T1000 (cell line): ENCODE results near the gene CACNA2D1.
"Not testable (repeated sequence)": the region's sequence is repeated elsewhere in the genome, so short reads cannot be mapped to it uniquely, and the experiment has no call there.

Experiments used
- DNase-seq: peaks from one replicate; lab custom pipeline; 2025; ENCODE audit warnings: mixed read lengths; lab: John Stamatoyannopoulos, UW

CACNA2D1 gene

DNA sequence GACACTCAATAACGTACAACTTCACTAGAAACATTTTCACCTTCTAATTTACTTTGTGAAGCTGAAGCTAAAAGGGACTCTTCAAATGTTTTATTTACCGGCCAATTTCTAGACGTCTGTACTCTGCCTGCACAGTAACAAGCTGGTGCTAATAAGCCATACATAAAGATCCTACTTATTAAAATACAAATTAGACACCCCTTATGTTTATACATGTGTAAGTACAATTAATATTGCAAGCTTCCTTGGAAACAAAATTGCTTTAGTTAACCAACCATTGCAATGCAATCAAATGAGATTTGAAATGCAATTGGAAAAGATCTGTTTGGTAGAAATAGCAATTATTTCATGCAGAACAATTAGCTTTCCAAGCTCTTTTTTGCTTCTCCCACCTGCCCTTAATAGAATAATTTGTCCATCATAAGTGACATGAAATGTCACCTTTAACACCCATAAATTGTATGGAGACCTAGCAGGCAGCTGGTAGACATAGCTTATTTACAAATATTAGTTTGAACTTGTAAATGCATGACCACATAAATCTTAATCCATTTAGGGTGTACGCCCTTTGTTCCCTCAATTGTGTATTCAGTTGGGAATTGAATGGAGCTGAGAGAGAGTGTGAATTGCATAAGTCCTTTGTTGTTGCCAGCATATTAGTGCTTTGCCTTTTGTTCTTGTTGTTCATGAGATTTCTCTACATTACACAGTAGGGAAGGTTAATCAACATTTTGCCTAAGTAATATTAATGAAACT, 277.1 kb downstream of the CACNA2D1 start:
- no peak for DNase-seq

DNA sequence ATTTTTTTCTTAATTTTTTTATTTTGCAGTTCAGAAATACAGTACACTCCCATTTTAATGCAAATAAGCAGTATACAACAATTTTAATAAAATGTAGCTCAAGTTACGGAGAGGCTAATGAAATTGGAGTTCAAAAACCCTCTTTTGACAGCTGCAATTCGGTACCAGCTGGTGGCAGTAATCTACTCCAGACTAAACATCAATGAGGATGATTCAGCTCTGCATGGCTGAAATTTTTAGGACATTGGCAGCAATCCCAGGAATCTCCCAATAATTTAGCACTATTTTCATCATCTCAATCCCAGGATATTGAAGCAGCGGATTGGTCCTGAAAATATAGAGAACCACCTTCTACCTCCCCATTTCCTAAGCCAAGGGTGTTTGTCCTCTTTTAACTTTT, 278.8 kb downstream of the CACNA2D1 start:
- no peak for DNase-seq

DNA sequence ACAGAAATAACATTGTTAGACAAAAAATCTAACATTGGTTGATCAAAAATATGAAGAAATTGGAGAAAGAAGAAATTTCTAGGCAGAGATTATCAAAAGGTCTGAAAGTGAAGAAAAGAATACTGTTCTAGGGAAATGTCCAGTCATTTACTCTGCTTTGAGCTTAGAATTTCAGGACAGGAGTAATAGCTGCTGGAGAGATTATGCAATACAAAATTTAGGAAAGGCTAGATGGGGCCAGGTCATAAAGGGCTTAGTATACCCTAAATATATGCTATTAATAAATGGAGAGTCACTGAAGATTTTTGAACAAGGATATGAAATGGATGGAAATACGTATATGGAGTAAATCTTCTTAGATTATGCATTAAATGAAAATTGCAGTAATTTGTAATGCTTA, 279.2 kb downstream of the CACNA2D1 start:
- DNase-seq = no peak

DNA sequence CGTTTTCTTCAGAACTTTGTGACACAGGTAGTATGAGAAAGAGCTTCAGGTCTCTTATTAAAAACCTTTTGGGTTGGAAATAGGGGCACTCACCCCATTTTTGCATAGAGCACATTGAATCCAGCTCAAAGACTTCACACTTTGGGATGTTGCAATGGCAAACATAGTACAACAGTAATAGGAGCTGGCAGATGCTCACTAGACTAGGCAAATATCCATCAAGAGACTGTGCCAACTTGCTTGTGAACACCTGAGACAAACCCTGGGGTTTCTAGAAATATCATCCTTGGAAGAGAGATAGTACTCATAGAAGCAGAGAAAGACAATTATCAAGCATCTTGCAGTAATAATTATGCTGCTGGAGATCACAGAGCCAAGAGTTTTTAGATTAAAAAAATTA, 280.0 kb downstream of the CACNA2D1 start:
- DNase-seq = no peak

DNA sequence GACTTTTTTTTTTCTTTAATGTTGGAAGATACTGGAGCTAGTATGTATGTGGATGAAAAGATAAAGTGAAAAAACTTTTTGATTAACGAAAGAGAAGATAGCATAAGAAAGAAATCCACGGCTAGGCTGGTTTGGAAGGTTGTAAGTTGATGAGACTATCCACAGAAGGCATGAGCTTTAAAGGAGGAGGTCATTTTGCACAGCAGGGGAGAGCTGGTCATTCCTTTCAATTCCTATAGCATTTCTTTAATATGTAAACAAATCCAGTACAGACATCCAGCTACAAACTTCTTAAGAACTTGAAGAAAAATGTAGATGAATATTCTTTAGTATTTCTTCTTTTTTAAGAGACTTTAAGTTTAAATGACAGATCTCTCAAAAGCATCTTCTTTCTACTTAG, 281.3 kb downstream of the CACNA2D1 start:
- no peak for DNase-seq

DNA sequence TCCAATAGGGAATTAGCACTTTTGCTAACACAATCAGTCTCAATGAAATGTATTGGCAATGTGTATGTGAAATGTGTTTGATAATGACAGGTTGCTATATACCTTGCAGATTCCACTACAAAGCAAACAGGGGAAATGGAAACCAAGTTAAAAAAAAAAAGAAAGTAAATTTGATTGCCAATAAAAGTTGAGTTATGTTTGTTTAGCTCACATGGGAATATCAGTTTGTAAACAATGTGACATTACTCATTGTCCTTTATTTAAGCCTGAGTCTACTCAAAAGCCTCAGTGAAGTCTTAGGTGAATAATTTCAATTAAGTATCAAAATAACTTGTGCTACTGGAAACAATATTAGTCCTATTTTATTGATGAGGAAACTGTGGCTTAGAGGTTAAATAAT, 285.2 kb downstream of the CACNA2D1 start:
- no peak for DNase-seq

DNA sequence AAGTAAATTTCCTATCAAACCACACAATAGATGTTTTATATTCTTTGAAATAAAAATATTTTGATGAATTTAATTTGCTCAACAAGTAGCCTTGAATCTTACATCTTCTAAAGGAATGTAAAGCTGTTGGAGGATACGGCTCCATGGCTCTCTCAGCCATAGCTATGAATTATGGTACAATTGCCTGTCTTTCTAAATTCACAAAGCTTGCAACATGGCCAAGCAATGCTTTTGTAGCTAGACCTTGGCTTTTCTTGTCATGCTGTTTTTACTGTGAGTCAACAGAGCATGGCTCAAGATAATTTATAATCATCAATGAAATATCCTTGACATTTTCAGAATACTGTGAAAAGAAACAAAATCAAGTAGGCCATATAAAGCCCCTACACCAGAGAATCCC, 286.7 kb downstream of the CACNA2D1 start:
- no peak for DNase-seq

DNA sequence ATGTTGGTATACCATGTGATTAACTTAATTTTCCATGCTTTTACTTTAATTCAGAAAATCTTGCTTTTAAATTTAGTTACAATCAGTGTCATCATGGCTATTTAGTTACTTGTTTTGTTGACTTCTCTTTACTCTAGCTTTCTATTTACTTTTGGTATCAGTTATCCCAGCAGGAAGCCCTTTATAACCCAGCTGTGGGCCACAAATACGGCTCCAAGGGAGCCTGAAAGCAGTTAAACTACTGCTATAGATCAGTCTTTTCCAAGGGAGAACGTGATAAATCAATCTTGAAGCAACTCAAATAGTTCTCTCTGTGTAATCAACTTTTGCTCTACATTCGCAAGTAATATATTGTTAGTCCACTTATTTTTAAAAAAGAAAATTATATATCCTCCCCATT, 287.4 kb downstream of the CACNA2D1 start:
- no peak for DNase-seq

DNA sequence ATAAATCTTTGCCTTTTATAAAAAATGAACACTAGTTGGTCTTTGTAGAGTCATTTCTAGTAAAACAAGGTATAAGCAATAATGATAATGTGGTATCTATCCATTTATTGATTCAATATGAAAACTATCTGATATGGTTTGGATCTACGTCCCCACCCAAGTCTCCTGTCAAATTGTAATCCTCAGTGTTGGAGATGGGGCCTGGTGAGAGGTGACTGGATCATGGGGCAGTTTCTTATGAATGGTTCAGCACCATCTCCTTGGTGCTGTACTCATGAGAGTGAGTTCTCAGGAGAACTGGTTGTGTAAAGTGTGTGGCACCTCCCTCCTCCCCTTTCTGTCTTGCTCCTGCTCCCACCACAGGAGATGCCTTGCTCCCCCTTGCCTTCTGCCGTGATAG, 288.8 kb downstream of the CACNA2D1 start:
- no peak for DNase-seq

DNA sequence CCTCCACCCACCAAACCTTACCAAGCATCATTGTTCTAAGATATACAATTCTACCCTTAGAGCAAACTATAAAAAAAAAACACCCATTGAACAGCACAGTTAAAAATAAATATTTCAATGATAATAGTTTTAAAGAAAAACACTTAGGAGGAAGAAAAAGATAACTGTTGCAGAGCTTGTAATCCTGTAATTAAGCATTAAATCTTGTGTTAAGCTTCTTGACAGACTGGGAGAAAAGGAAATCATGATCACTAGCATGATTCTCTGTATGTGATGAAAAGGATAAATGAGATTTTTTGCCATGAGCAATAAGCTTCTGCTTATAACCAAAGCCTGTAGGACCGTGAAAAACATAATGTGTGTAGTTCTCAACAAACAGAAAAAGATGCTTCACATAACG, 289.8 kb downstream of the CACNA2D1 start:
- no peak for DNase-seq

DNA sequence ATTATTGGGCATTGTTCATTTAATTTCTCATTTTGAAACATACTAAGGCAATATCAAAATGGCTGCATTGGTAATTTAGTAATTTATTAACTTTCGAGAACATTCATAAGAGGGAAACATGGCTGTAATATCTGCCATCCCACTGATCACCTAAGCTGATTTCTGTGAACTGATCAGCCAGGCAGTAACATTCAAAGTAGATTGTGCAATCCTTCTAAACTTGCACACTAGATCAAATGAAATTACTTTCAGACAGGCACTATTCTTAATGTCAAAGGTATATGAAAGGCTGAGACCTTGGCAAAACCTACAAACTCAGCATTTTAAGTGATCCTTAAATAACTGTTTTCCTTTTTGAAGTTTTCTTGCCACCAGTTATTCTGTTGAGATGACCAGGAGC, 290.7 kb downstream of the CACNA2D1 start:
- DNase-seq = no peak

DNA sequence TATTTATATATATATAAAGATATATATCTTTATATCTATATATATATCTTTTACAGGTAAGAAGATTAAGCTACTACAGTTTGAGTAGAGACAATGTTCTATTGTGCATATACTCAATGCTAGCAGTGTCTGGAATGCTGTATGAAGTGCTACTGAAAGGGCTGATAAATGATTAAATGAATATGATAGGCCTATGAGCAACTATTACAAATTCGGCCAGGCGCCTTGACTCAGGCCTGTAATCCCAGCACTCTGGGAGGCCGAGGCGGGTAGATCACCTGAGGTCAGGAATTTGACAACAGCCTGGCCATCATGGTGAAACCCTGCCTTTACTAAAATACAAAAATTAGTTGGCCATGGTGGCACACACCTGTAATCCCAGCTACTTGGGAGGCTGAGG, 297.1 kb downstream of the CACNA2D1 start:
- no peak for DNase-seq

DNA sequence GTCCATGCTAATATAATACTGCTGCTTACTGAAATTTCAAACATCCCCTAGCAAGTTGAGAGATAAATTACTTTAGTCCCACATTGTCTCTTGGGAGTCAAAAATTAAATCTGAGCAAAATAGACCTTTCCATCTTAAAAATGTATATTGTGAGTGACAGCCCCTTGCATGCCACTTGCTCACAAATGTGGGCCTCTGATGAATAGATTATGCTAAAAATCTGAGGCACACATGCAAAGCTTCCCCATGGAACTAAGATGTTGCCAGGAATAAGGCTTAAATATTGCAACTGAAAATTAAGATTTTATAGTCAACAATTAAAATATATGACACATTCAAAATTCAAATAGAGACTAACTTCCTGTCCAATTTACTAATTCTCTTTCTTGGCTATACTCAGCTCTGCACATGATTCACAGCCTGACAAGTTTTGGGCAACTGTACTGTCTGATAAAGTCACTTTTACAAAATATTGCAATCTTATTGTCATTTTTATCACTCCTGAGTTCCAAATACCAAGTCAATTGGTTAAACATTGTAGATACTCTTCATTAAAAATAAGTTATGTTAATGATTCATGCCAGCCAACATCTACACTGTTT, 301.2 kb downstream of the CACNA2D1 start:
- DNase-seq = no peak

DNA sequence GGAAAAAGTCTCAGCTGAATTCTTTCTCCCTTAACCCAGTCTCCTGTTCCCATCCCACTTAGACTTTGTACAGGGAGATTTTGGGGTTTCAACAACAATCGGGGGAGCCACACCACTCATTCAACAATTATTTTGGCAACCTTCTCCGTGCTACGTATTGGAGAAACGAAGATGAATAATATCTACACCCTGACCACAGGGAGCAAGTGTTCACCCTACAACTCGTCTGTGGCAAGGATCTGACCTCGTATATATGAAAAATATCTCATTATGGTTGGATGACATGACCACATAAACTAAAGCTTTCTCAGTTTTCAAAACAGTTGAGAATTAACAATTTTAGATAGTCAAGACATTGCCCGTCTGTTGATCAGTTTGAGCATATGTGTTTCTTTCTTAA, 302.1 kb downstream of the CACNA2D1 start:
- no peak for DNase-seq

DNA sequence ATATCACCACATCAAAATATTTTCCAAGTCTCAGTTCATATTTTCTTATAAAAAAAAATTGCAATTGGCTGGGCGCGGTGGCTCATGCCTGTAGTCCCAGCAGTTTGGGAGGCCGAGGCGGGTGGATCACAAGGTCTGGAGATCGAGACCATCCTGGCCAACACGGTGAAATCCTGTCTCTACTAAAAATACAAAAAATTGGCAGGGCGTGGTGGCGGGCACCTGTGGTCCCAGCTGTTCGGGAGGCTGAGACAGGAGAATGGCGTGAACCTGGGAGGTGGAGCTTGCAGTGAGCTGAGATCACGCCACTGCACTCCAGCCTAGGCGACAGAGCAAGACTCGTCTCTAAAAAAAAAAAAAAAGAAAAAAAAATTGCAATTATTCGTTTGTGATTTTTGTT, 303.0 kb downstream of the CACNA2D1 start:
- DNase-seq = not testable (repeated sequence)

DNA sequence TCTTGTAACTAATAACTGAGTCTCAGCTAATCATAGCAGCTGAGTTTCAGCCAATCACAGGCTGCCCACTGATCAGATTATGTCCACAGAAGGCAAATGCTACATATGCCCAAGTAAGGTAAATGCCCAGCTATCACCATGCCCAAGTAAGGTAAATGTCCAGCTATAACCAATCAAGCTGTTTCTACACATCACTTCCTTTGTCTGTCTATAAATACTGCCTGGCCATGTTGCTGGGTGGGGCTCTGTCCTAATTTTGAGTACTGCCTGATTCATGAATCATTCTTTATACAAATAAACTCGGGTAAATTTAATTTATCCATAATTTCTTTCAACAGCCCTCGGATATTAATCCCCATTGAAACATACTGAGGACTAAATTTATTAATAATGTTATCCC, 312.4 kb downstream of the CACNA2D1 start:
- no peak for DNase-seq

DNA sequence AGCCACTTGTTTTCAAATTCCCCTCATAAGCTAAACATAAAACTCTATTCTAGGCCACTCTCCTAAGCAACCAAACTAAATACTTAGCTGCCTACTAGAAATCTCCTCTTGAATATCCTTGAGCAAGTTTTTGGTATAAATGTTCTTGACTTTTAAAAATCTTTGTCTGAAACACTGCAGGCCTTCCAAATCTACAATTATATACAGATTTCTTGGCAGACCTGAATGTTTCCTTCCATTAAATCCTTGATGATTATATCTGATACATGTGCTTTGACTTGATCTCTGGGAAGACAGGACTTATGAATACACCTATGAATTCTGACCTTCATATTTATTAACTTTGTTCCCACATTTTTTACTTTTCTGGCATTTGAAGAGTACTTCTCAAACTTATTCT, 314.5 kb downstream of the CACNA2D1 start:
- DNase-seq = no peak

DNA sequence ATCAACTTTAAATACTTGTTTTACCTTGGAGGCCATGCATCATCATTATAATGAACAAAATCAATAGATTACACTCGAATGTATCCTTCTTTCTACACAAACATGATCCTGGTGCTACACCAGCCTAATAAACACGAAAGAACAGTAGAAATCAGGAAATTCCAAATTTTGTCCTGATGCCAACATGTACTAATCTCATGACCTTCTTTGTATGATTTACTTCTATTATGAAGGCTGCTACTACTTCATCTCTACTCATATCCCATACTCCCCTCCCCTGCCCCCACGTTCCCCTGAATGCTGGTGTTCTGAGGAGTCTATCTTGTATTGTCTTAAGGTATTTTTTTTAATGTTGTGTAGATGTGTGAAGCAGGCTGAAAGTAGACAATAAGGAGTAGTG, 315.0 kb downstream of the CACNA2D1 start:
- no peak for DNase-seq

DNA sequence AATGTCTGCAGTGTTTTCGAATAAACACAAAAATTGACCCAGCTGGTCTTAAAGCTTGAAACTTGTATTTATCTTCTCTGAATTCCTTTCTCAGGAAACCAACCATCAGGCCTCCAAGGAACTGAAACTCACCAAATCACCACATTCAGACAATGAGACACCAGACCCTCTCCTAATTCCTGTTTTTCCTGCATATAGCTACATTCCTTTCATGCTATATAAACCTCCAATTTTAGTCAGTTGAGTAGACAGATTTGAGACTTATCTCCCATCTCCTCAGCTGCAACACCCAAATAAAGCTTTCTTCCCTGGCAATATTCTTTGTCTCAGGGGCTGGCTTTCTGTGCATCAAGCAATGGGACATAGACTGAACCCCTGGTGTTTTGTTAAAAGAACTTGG, 317.0 kb downstream of the CACNA2D1 start:
- DNase-seq = no peak

DNA sequence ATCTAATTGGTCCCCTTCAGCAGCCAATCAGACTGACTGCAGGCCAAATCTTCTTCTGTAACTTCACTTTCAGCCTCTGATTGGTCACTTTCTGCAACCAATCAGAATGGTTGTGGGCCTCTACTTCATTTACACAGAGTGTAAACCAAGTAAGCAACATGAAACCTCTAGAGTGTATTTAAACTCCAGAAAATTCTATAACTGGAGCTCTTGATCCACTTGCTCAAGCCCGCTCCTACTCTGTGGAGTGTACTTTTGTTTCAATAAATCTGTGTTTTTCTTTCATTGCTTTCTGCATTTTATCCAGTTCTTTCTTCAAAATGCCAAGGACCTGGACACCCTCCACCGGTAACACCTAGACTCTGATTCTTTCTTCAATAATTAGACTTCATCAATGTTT, 319.1 kb downstream of the CACNA2D1 start:
- no peak for DNase-seq

DNA sequence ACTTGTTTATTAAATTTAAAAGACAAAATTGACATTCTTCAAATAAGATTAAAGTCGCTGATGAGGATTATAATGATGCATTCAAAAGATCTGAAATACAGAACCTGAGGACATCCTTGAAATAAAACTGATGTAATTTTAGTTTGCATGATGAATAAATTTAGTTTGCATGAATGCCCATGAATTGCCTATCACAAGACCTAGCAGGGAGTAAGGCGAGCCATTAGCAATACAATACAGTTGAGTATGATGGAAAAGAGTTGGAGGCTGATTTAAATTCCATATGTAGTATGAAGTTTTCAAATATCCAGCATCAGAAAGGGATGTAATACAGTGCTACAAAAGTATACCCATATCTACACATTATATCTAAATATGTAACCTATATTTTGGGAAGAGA, 321.3 kb downstream of the CACNA2D1 start:
- DNase-seq = no peak

DNA sequence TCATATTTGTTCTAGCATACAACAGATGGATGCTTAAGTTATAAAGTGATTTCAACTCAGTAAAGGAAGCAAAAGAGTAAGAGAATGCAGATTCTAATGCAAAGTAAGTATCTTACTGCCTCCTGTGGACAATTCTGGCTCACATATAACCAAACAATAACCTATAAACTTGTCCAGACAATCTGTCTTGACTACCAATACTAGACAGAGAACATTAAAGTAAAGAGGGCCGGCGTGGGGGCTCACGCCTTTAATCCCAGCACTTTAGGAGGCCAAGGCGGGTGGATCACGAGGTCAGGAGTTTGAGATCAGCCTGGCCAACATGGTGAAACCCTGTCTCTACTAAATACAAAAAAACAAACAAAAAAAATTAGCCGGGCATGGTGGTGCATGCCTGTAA, 329.3 kb downstream of the CACNA2D1 start:
- no peak for DNase-seq

DNA sequence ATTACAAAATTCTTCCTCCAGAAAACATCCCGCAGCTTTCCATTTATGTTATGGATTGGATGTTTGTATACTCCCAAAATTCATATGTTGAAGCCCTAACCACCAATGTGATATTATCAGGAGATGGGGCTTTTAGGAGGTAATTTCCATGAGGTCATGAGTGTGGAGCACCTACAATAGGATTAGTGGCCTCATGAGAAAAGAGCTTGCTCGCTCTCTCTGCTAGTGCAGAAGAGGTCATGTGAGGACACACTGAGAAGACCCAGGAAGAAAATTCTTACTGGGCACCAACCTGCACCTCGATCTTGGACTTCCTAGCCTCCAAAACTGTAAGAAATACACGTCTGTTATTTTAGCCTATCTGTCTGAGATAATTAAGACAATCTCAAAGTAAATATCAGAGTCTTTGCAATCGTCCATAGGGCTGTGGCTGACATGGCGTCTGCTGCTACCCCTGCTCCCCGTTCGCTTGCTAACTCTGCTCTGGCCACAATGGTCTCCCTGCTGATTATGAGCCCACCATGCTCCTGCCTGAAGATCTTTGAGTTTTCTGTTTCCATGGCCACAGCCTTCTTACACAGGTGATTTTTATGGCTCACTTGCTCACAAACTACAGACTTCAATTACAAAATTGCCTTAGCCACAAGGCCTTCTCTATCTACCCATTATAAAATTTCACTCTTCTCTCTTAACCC, 333.3 kb downstream of the CACNA2D1 start:
- no peak for DNase-seq
